Tibial nerve (tissue), 4 donors: ENCODE data around the gene BANP.
"Not testable (repeated sequence)": the region's sequence is repeated elsewhere in the genome, so short reads cannot be mapped to it uniquely, and the experiment has no call there.

Experiments used
- EP300 ChIP-seq, 2 donors: sonication (generic); formaldehyde crosslinking; IDR thresholded peaks; one replicate each; pipeline ENCODE4 v1.6.1; 2017; ENCODE audit warnings: antibody characterized with exemption in 2 of 2, mild to moderate bottlenecking in 1 of 2
- TF ChIP-seq, protein P1 (sequence below), 5 experiments: fragments of 200-600 bp in 3 of 5; fragments of 450-650 bp in 2 of 5; sonication (generic) in 3 of 5; IDR thresholded peaks; one replicate each; pipeline ENCODE4 v1.5.1; 2016 to 2019; ENCODE audit warnings: antibody characterized with exemption in 5 of 5, mild to moderate bottlenecking in 3 of 5, moderate library complexity in 2 of 5

- TF ChIP-seq, protein P1, sequence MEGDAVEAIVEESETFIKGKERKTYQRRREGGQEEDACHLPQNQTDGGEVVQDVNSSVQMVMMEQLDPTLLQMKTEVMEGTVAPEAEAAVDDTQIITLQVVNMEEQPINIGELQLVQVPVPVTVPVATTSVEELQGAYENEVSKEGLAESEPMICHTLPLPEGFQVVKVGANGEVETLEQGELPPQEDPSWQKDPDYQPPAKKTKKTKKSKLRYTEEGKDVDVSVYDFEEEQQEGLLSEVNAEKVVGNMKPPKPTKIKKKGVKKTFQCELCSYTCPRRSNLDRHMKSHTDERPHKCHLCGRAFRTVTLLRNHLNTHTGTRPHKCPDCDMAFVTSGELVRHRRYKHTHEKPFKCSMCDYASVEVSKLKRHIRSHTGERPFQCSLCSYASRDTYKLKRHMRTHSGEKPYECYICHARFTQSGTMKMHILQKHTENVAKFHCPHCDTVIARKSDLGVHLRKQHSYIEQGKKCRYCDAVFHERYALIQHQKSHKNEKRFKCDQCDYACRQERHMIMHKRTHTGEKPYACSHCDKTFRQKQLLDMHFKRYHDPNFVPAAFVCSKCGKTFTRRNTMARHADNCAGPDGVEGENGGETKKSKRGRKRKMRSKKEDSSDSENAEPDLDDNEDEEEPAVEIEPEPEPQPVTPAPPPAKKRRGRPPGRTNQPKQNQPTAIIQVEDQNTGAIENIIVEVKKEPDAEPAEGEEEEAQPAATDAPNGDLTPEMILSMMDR (IDR thresholded peaks at IDR 0.05) = not testable (repeated sequence)
- not testable (repeated sequence) for TF ChIP-seq EP300 (IDR thresholded peaks at IDR 0.05)
Measured at GRCh38 chr16:88089071-88089470, 137.8 kb downstream of the BANP start.
